ENCODE results near the gene SPATA25.

GRCh38 chr20:45899046-45899835 is 11.8 kb upstream of the SPATA25 start:
- TF ChIP-seq CTCF (IDR thresholded peaks at IDR 0.05; ENCODE audit: low read depth, low read length) (no peak), POLR2A (IDR thresholded peaks at IDR 0.05; ENCODE audit: extremely low read depth, insufficient read length) (no peak), MAX (IDR thresholded peaks at IDR 0.05; ENCODE audit: low read depth, low read length) (no peak)

Data from NB4 (cell line).